AG04450 (cell line): Measurements from ENCODE around the gene EPO. TPM values are rescaled to one million over a fixed set of nuclear protein-coding genes. Genes with fewer than 3 reads are reported as not detected.

Experiments used
- CTCF ChIA-PET: fragments of 300-600, 350-600 bp; formaldehyde crosslinking; extraction: SDS; loops from one replicate; lab custom pipeline; 2022; ENCODE audit warnings: antibody characterized with exemption, inconsistent platforms; lab: Charles Lee
- POLR2A ChIA-PET: fragments of 350-600 bp; formaldehyde crosslinking; extraction: SDS; loops from one replicate; lab custom pipeline; 2021; ENCODE audit warnings: antibody characterized with exemption, inconsistent platforms; lab: Yijun Ruan, JAX
- DNase-seq: peaks from one replicate; pipeline ENCODE4 v3.0.0-alpha.2; 2011; ENCODE audit warnings: low read depth, low spot score
- H3K27ac ChIP-seq: one replicate; pipeline ENCODE4 v1.5.1; 2012; ENCODE audit warnings: low read depth, low read length, control low read depth
- H3K27me3 ChIP-seq: one replicate; pipeline ENCODE4 v1.6.0; 2012; ENCODE audit warnings: low read length; ENCODE audit not compliant: control insufficient read depth, insufficient read depth
- H3K4me3 ChIP-seq: 2 replicates; pipeline ENCODE4 v1.5.1; 2011; ENCODE audit warnings: mild to moderate bottlenecking, low read depth, low read length, control low read depth
- H3K9me3 ChIP-seq: 2 replicates; pipeline ENCODE4 v1.5.1; 2012; ENCODE audit warnings: low read length; ENCODE audit not compliant: control insufficient read depth, insufficient read depth
- polyA plus RNA-seq: library from polyadenylated mRNA; depleted of rRNA; stranded (reverse); fragments of >200 nt; gene quantifications from 2 replicates; pipeline ENCODE4 v1.2.3, GENCODE V29; 2011
- TF ChIP-seq, protein P1 (sequence below): IDR thresholded peaks from 2 replicates; pipeline ENCODE4 v1.5.1; 2011; ENCODE audit warnings: low read depth, low read length, control low read depth, inconsistent platforms

The EPO gene
- polyA plus RNA-seq, 1 experiment = not detected

- TF ChIP-seq, protein P1, sequence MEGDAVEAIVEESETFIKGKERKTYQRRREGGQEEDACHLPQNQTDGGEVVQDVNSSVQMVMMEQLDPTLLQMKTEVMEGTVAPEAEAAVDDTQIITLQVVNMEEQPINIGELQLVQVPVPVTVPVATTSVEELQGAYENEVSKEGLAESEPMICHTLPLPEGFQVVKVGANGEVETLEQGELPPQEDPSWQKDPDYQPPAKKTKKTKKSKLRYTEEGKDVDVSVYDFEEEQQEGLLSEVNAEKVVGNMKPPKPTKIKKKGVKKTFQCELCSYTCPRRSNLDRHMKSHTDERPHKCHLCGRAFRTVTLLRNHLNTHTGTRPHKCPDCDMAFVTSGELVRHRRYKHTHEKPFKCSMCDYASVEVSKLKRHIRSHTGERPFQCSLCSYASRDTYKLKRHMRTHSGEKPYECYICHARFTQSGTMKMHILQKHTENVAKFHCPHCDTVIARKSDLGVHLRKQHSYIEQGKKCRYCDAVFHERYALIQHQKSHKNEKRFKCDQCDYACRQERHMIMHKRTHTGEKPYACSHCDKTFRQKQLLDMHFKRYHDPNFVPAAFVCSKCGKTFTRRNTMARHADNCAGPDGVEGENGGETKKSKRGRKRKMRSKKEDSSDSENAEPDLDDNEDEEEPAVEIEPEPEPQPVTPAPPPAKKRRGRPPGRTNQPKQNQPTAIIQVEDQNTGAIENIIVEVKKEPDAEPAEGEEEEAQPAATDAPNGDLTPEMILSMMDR = no peak
- H3K9me3 ChIP-seq = no peaks in the 10 kb centered on the region; the same call in 1 of the 2 replicates
- H3K27me3 ChIP-seq = no peaks in the 10 kb centered on the region
- H3K27ac ChIP-seq = no peak overlapping the region
- no peak for DNase-seq
- CTCF ChIA-PET = interaction anchor here (0.7 to 3.7 kb wide), 4 partner anchors 12 to 117 kb away, joined by 3 to 34 read pairs (median 3); partner anchors contain the start of genes FBXO24 and LRCH4
- POLR2A ChIA-PET = interaction anchor here (0.7 to 1.0 kb wide), 2 partner anchors 12 to 91 kb away, joined by 3 to 4 read pairs; partner anchors contain the start of gene FBXO24
- H3K4me3 ChIP-seq = no peak overlapping the region
Observed at GRCh38 chr7:100677308-100678267, 42.7 kb upstream of the EPO start.

GRCh38 chr7:100678291-100678984 lies 41.8 kb upstream of the EPO start:
- no peaks in the 10 kb centered on the region; the same call in 1 of the 2 replicates for H3K9me3 ChIP-seq
- POLR2A ChIA-PET = interaction anchor here (0.7 kb wide), 1 partner anchor 92 kb away, joined by 3 read pairs; the partner anchor contains the start of gene FBXO24
- H3K4me3 ChIP-seq = no peak overlapping the region
- H3K27ac ChIP-seq = no peak overlapping the region
- no peak for DNase-seq
- no peaks in the 10 kb centered on the region for H3K27me3 ChIP-seq
- TF ChIP-seq, protein P1 = no peak
- CTCF ChIA-PET = interaction anchor here (3.7 kb wide), 1 partner anchor 13 kb away, joined by 34 read pairs; no protein-coding TSS in a partner anchor

DNA sequence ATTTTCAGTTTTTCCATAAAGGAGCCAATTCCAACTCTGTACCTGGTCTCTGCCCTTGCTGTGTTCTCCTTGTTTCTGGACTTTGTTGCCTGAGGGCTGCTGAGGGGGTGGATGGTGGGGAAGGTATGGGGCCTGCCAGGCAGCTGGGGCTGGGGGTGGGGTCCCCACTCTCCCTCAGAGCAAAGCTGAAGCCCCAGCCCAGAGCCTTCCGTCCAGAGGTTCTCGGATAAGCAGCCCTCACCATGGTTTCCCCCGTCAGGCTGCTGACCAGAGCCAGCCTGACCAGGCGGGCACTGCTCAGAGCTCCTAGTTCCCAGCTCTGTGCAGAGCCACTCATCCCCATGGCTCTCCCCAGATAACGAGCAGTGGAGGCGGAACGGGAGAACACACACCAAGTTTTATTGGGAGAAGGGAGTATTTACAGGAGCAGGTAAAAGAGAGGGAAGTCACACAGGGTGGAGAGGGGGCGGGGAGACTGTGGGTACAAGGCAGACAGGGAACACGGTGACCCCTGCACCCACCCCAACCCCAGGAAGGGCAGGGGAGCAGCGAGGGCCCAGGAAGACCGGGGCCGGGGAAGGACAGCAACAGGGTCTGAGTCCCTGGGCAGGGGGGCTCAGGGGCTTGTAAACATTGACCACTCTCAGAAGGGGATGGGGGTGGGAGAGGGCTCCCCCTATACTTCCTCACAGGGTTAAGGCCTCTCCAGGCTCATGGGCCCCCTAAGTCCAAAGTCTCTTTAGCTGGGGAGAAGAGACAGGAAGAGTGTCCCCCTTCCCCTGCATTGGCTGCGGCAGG lies 40.9 kb upstream of the EPO start:
- no peak overlapping the region for H3K27ac ChIP-seq
- CTCF ChIA-PET = interaction anchor here (3.7 kb wide), 1 partner anchor 12 kb away, joined by 34 read pairs; no protein-coding TSS in a partner anchor
- DNase-seq = no peak
- H3K9me3 ChIP-seq = no peaks in the 10 kb centered on the region; the same call in 1 of the 2 replicates
- no peak overlapping the region for H3K4me3 ChIP-seq
- TF ChIP-seq, protein P1 = no peak
- H3K27me3 ChIP-seq = no peaks in the 10 kb centered on the region
- POLR2A ChIA-PET = interaction anchor here (0.8 to 1.4 kb wide), 2 partner anchors 10 to 93 kb away, joined by 3 to 4 read pairs; partner anchors contain the start of genes FBXO24 and LRCH4

DNA sequence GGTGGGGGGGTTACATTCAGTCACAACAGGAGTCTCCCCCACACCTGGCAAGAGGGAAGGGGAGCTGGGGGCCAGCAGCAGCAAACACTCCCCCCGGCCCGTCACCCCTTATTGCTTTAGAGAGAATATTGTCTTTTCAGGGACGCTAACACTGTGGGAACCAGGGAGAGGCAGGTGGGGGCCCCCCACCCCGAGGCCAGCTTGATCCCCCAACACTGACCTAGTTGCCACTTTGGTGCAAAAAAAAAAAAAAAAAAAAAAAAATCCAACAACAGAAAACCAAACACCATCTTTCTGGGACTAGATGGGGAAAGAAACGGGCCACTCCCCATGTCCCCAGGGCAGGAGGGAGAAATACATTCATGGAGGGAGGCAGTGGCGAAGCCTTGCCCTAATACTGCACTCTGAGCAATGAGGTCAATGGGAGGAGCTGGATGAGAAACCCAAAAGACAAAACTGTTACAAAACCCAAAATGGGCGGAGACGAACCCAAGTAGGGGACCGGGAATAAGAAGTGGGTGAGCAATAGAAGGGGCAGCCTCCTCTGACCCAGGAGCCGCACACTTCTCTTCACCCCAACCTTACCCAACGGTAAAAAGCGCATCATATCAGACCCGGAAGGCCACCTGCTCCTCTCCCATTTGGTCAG lies 40.2 kb upstream of the EPO start:
- no peak overlapping the region for H3K4me3 ChIP-seq
- POLR2A ChIA-PET = interaction anchor here (0.7 to 1.4 kb wide), 6 partner anchors 9 to 404 kb away, joined by 3 to 16 read pairs (median 4); partner anchors contain the start of genes FBXO24, LRCH4 and MOSPD3
- H3K27ac ChIP-seq = no peak overlapping the region
- DNase-seq = no peak
- H3K27me3 ChIP-seq = no peaks in the 10 kb centered on the region
- TF ChIP-seq, protein P1 = no peak
- CTCF ChIA-PET = interaction anchor here (1.1 to 4.0 kb wide), 2 partner anchors 12 to 172 kb away, joined by 4 to 32 read pairs; partner anchors contain the start of gene SLC12A9
- H3K9me3 ChIP-seq = no peaks in the 10 kb centered on the region; the same call in 1 of the 2 replicates
